A204.1 (cell line): ENCODE measurements around the gene MRPL53.
"Not testable (repeated sequence)": the region's sequence is repeated elsewhere in the genome, so short reads cannot be mapped to it uniquely, and the experiment has no call there.

Experiments used
- FAIRE-seq: peaks from 2 replicates; lab custom pipeline; 2012; peaks lifted over from hg19 to GRCh38; lab: Jason Lieb, UNC

Gene MRPL53

DNA sequence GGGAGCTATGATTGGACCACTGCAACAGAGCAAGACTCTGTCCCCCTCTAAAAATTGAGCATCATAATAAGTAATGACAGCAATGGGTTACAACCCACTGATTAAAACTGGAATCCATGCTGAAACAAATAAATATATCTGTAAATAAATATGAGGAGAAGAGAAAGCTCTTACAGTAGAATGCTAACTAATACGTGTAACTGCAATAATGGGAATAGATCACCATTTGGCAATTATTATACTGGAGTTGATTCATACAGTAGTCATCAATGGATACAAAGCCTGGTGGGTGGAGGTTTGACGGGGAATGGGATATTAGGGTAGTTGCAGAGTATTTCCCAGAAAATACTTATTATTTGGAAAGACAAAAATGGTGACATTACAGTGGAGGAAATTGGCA lies 23.7 kb downstream of the MRPL53 start:
- FAIRE-seq: no peak

DNA sequence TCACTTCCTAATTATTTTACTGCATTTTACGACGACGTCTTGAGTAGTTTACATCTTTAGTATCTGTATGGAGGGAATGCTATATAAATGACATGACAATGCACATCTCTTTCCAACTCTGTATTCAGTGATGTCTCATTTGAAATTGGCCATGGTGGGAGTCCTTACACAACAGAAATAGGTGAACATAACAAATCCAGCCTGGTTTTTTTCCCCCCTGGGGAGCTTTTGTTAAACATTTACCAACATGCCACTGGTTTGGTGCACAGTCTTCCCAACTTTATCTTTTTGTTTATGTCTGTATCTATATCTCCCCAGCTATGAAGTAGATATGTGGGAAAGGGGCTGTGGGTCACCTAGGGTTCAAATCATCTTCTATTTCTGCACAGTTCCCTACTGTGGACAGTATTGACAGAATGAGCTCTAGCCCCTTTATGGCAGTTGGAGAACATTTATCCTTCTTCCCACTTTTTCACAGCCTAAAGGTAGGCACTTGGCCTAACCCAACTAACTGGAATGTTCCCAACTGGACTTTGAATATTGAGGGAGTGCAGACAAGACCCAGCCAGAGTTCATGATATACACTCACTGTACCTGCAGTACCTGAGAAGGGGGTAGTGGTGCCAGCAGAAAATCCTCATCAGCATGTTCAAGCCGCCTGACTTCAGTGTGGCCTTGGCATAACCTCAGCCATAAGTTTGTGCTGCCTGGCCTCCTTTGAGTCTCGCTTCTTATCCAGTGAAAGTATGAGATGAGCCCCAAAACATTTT lies 25.1 kb downstream of the MRPL53 start:
- FAIRE-seq: no peak

DNA sequence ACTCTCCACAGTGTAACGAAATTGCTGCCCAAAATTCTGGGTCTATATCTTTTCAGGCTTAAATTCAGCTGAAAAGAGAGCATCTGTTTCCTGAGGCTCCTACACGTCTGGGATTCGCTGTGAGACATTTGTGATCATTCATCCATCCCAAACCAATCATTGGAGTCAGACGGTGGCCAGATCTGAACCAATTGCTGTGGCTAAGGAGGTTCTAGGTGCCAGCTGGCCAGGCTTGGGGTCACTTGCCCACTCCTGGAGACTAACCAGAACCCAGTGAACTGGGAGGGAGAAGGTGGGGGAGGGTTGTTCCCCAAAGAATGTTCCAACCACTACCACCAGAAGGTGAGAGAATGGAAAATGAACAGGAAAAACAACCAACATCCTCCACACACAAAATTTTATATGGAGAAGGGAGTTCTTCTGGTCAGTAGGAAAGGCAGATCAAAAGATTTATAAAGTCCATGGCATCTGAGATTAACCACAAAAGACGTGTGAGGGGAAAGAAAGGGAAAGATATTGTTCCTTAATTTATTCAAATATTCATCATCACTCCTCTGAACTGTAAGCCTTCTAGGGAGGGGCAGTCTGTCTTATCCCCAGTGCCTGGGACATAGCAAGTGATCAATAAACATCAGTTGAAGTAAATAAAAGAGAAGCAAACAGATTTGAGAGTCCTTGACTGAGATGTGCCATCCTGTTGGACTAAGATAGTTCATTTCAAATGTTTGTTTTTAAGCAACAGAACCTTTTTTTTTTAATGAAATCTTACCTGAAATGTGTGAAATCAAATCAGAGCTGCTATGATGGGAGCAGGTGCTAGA lies 27.8 kb downstream of the MRPL53 start:
- no peak for FAIRE-seq

GRCh38 chr2:74442483-74443297 lies 29.8 kb downstream of the MRPL53 start:
- FAIRE-seq: not testable (repeated sequence)

DNA sequence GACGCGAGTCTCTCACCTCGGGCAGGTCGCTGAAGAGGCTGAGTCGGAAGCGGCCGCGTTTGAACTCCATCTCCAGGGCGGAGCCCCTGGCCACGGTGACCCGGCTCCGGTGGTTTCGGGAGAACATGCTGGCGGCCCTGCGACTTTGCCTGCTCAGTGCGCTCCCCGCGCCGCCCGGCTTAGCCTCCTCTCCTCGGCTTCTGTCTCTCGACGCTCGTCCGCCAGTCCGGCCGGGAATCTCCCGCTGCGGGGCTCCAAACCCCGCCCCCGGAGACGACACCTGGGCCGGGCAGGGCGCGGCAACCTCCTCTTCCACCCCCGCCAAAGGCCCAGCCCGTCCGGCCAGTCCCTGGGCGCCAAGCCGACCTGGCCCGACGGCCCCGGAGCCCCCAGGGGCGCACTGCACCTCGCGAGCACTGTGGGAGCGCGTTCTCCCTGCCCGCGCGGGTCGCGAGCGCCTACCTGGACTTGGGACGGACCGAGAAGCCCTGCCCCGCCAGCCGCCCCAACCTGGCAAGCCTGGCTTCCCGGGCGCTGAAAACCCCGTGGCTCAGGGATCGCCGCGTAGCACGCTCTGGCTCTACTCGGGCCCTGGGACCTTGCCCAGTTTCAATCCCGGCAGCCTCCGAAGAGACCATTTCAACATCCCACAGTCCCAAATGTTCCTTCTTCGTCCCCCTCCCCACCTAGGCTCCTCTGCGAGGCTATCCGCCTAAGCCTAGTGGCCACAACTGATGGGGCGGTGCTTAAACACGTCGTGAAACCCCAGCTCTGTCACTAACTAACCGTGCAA lies 30.6 kb downstream of the MRPL53 start, which contains the start of gene RTKN:
Gene RTKN (minus strand): TSS at position 248 of the 793 bp plus-strand sequence. CDS start 121 bp downstream, at position 127.
- FAIRE-seq: no peak

DNA sequence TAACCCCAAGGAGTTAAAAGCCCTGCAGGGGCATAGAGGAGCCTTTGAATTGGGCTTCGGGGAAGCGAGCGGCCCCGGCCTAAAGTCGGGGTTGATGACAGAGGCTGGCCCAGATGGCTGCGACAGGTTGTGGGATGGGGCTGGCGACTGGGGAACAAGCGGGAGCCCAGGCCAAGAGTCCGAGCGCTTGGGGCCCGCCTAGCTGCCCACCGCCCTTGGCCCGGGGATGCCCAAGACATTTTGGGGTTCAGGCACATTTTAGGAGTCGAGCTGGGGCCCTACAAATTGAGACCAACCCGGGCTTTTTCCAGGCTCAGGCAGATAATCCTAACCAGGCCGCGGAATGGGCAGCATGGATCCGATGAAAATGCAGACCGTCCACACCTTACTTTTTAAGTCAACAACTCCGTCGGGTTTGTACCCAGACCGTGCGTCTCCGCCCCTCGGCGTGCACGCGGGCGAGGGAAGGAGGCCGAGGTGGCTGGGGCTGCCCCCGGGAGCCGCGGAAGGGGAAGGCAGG lies 31.2 kb downstream of the MRPL53 start:
- FAIRE-seq: no peak

DNA sequence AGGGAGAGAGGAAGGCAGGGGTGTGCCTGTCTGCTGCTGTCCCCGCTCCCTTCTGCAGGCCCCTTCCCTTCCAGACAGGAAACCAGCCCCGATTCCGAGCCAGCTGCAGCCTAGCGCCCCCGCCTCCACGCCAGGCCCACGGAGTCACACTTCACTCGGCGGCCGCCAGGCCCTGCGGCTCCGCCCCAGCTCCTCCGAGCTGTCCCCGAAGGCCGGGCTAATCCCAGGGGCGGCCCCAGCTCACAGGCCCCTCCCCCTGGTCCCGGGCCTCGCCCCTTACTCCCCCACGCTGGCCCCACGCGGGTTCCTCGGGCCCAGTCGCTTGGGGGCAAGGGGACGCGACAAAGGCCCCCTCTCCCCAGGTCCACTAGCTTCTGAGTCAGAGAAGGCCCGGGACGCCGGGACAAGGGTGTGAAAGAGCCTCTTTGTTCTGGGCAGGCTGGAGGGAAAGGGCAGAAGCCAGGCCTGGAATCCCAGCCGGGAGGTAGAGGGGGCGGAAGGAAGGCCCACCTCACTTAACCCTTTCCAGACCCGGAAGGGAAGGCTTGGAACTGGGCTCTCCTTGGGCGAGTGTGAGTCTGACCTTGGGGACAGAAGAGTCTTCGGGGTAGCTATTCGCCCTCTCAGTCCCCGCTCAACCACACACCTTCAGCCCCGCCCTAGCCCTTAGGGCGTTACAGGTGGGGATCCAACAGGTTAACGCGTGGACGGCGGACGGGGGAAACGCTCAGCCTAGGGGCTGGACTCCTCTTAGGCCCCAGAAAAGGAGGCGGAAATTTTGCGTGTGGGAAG lies 31.9 kb downstream of the MRPL53 start:
- FAIRE-seq: no peak

DNA sequence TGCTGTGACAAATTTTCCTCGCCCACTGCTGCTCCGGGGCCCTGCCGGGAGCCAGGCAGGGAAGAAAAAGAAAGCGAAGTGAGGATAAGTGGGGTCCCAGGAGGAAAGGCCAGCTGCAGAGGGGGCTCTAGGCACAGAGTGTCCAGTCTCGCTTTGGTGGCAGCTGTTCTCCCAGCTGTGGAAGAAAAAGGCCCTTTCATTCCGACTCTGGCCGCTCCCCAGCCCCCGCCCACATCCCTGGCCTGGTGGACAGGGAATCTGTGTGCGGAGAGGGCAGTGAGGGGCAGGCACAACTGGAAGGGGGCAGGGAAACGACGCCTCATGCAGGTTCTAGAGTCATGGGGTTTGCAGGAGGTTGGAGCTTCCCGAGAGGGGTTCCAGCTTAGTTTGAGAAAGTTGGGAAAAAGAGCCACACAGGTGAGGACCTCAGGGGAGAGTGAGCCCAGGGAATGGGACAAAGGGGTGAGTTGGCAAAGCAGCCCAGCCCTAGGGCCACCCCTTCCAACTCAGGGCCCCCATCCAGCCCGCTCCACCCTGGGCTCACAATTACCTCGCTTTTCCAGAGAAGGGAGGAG lies 32.6 kb downstream of the MRPL53 start:
- no peak for FAIRE-seq

- FAIRE-seq: no peak
These were observed 33.1 kb downstream of the MRPL53 start for GRCh38 chr2:74439373-74439772.

DNA sequence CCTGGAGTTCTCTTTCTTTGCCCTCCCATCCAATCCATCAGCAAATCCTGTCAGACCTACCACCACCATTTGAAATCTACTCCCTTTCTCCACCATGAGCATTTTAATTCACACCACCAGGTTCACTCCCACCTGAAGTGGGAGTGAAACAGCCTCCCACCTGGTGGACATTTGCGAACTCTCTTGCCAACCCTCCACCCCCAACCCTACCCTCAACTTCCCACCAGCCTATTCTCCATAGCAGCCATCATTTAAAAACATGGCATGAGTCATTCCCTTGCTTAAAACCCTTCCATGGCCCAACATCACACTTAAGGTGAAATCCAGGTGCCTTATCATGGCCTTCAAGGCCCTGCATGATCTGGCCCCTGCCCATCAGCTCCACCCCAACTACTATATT lies 34.2 kb downstream of the MRPL53 start:
- no peak for FAIRE-seq

- no peak for FAIRE-seq
These were observed 35.4 kb downstream of the MRPL53 start for GRCh38 chr2:74436848-74437695.

GRCh38 chr2:74436111-74436805 lies 36.2 kb downstream of the MRPL53 start:
- no peak for FAIRE-seq

- no peak for FAIRE-seq
These were observed 42.0 kb downstream of the MRPL53 start for GRCh38 chr2:74430502-74430901.

GRCh38 chr2:74429487-74430451 lies 42.7 kb downstream of the MRPL53 start:
- FAIRE-seq: no peak

DNA sequence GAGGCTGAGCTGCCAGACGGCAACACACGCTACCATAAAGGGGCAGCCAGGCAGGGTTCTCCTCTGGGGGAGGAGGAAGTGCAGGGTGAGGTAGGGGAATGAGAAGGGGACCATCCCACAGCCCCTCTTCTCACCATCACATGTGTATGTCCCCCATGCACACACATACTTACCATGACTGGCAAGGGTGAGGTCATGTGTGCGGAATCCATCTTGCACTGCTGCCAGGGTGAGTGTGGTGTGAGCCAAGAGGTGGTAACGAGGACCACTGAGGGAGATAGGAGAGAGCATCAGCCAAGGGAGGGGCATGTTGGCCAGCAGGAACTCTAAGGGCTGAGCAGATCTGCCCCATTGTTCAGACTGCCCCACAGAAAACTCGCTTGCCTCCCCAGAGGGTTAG lies 43.8 kb downstream of the MRPL53 start:
- FAIRE-seq: no peak

DNA sequence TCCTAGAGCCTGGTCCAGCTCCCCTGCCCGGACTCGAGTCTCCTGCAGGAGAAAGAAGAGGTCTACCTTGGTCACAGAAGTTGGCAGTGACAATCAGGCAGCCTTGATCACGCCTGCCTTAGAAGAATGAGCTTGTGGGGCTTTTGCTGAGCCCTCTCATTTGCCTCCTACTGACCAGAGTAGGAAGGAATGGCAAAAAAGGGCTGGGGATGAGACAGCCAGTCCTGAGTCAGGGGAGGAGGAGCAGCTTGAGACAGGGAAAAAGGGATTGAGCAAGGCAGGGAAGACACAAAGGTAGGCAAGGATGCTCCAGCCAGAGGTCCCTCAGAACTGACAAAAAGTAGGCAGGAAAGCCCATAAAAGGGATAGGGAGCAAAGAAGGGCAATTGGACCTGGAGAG lies 44.9 kb downstream of the MRPL53 start:
- FAIRE-seq: no peak

- no peak for FAIRE-seq
These were observed 46.2 kb downstream of the MRPL53 start for GRCh38 chr2:74426181-74426758.
